SK-N-SH (cell line): ENCODE measurements around the gene KYNU. TPM values are rescaled to one million over a fixed set of nuclear protein-coding genes. Genes with fewer than 3 reads are reported as not detected.
"Not testable (repeated sequence)": the region's sequence is repeated elsewhere in the genome, so short reads cannot be mapped to it uniquely, and the experiment has no call there.

Experiments
- CTCF ChIA-PET: fragments of 300-600, 350-600 bp; formaldehyde crosslinking; extraction: SDS; loops from one replicate; lab custom pipeline; 2021; lab: Yijun Ruan, JAX
- POLR2A ChIA-PET: fragments of 350-600 bp; sonication (Branson Sonifier 250); formaldehyde crosslinking; extraction: SDS; loops from one replicate; lab custom pipeline; 2020; ENCODE audit warnings: antibody characterized with exemption, inconsistent platforms; lab: Yijun Ruan, JAX
- DNase-seq: peaks from one replicate; pipeline ENCODE4 v3.0.0; 2012
- H2AFZ ChIP-seq: fragments of 200-600 bp; sonication (generic); 2 replicates; pipeline ENCODE4 v1.8.1; 2016; ENCODE audit warnings: antibody characterized with exemption, mild to moderate bottlenecking, low read depth
- H3F3A ChIP-seq: fragments of 200-600 bp; sonication (generic); replicated peaks from 2 replicates; pipeline ENCODE3; 2016; ENCODE audit warnings: antibody characterized with exemption, mild to moderate bottlenecking; ENCODE audit not compliant: insufficient read depth
- H3K27ac ChIP-seq, 2 experiments: fragments of 200-500 bp in 1 of 2; fragments of 200-600 bp in 1 of 2; sonication (Bioruptor generic) in 1 of 2; sonication (generic), shearing (Covaris generic) in 1 of 2; 2 replicates each; pipeline versions ENCODE4 v1.5.1 to v1.6.1; 2014 to 2016; ENCODE audit warnings: low read depth in 2 of 2, inconsistent platforms in 1 of 2, low read length in 1 of 2, mild to moderate bottlenecking in 1 of 2, mixed read lengths in 1 of 2
- H3K27me3 ChIP-seq: fragments of 200-600 bp; sonication (generic), shearing (Covaris generic); 2 replicates; pipeline ENCODE4 v1.6.1; 2016; ENCODE audit warnings: mixed run types; ENCODE audit not compliant: insufficient read depth
- H3K36me3 ChIP-seq, 2 experiments: fragments of 200-500 bp in 1 of 2; fragments of 200-600 bp in 1 of 2; sonication (Bioruptor generic) in 1 of 2; sonication (generic) in 1 of 2; replicated peaks in 1 of 2; 2 replicates each; pipeline versions ENCODE3 to v1.5.1; 2014 to 2016; ENCODE audit warnings: low read length in 1 of 2, mild to moderate bottlenecking in 1 of 2; ENCODE audit not compliant: insufficient read depth in 2 of 2, control insufficient read depth in 1 of 2
- H3K4me1 ChIP-seq, 2 experiments: fragments of 200-500 bp in 1 of 2; fragments of 200-600 bp in 1 of 2; sonication (Bioruptor generic) in 1 of 2; sonication (generic), shearing (Covaris generic) in 1 of 2; 2 replicates each; pipeline versions ENCODE4 v1.5.1 to v1.6.1; 2014 to 2016; ENCODE audit warnings: low read depth in 1 of 2, low read length in 1 of 2, mixed run types in 1 of 2; ENCODE audit not compliant: insufficient read depth in 2 of 2, control insufficient read depth in 1 of 2
- H3K4me2 ChIP-seq: fragments of 200-600 bp; sonication (generic), shearing (Covaris generic); 2 replicates; pipeline ENCODE4 v1.6.1; 2017; ENCODE audit warnings: mixed run types
- H3K4me3 ChIP-seq, 2 experiments: fragments of 200-500 bp in 1 of 2; fragments of 200-600 bp in 1 of 2; sonication (Bioruptor generic) in 1 of 2; sonication (generic), shearing (Covaris generic) in 1 of 2; 2 replicates each; pipeline versions ENCODE4 v1.5.1 to v1.8.1; 2014 to 2016; ENCODE audit warnings: low read depth in 2 of 2, inconsistent platforms in 1 of 2, low read length in 1 of 2, mild to moderate bottlenecking in 1 of 2, mixed read lengths in 1 of 2, moderate library complexity in 1 of 2
- H3K79me2 ChIP-seq: fragments of 200-600 bp; sonication (generic); 2 replicates; pipeline ENCODE4 v1.8.1; 2017; ENCODE audit warnings: mild to moderate bottlenecking; ENCODE audit not compliant: insufficient read depth
- H3K9ac ChIP-seq: fragments of 200-600 bp; sonication (generic); 2 replicates; pipeline ENCODE4 v1.6.1; 2017; ENCODE audit warnings: mixed run types
- H3K9me2 ChIP-seq: fragments of 200-600 bp; sonication (generic); 2 replicates; pipeline ENCODE4 v1.6.1; 2017; ENCODE audit warnings: mixed run types
- H3K9me3 ChIP-seq: fragments of 200-600 bp; sonication (generic); 2 replicates; pipeline ENCODE4 v1.6.1; 2017; ENCODE audit warnings: mixed run types, mild to moderate bottlenecking, moderate library complexity
- H4K20me1 ChIP-seq: fragments of 200-600 bp; sonication (generic); 2 replicates; pipeline ENCODE4 v1.6.1; 2017; ENCODE audit warnings: mild to moderate bottlenecking, mixed run types; ENCODE audit not compliant: insufficient read depth
- CHD2 ChIP-seq: fragments of 150-350 bp; IDR thresholded peaks from 2 replicates; pipeline ENCODE4 v1.6.1; 2018; ENCODE audit warnings: low read length; ENCODE audit not compliant: partially characterized antibody
- EP300 ChIP-seq, 2 experiments: IDR thresholded peaks; 2 replicates each; pipeline versions ENCODE4 v1.4.0 to v1.6.1; 2012; ENCODE audit warnings: borderline replicate concordance in 1 of 2, low read depth in 1 of 2, low read length in 1 of 2
- GABPA ChIP-seq: IDR thresholded peaks from 2 replicates; pipeline ENCODE4 v1.4.0; 2012; ENCODE audit warnings: low read depth, mild to moderate bottlenecking
- MXI1 ChIP-seq: IDR thresholded peaks from 2 replicates; pipeline ENCODE4 v1.6.1; 2012; ENCODE audit warnings: mild to moderate bottlenecking, low read depth, low read length, improper control_type of control experiment
- NFIC ChIP-seq: IDR thresholded peaks from 2 replicates; pipeline ENCODE4 v1.4.0; 2012; ENCODE audit warnings: borderline replicate concordance
- RCOR1 ChIP-seq: fragments of 150-350 bp; IDR thresholded peaks from 2 replicates; pipeline ENCODE4 v1.6.1; 2017; ENCODE audit warnings: antibody characterized with exemption, low read length
- RFX5 ChIP-seq: IDR thresholded peaks from 2 replicates; pipeline ENCODE4 v1.6.1; 2012; ENCODE audit warnings: mild to moderate bottlenecking, improper control_type of control experiment, low read length
- TAF1 ChIP-seq: IDR thresholded peaks from 2 replicates; pipeline ENCODE4 v1.6.1; 2012; ENCODE audit warnings: low read depth, mild to moderate bottlenecking, low read length, moderate library complexity, borderline replicate concordance
- YY1 ChIP-seq: IDR thresholded peaks from 2 replicates; pipeline ENCODE4 v1.4.0; 2012; ENCODE audit warnings: low read depth, mild to moderate bottlenecking
- WGBS: methylation state at CpG from one replicate; pipeline ENCODE4 v1.1.6; 2017; ENCODE audit warnings: low lambda C conversion rate; 5-methylcytosine and 5-hydroxymethylcytosine counted together
- polyA plus RNA-seq, 3 experiments: library from polyadenylated mRNA; depleted of rRNA; stranded (reverse); fragments of >200 nt; gene quantifications; 2 replicates each; pipeline ENCODE4 v1.2.3, GENCODE V29; 2012
- TF ChIP-seq, protein P1 (sequence below): IDR thresholded peaks from 2 replicates; pipeline ENCODE4 v1.6.1; 2012; ENCODE audit warnings: mild to moderate bottlenecking, low read depth, low read length, moderate library complexity

Gene KYNU
- polyA plus RNA-seq, 1 of the 3 experiments (the other 2 are of a cell fraction) = not detected

DNA sequence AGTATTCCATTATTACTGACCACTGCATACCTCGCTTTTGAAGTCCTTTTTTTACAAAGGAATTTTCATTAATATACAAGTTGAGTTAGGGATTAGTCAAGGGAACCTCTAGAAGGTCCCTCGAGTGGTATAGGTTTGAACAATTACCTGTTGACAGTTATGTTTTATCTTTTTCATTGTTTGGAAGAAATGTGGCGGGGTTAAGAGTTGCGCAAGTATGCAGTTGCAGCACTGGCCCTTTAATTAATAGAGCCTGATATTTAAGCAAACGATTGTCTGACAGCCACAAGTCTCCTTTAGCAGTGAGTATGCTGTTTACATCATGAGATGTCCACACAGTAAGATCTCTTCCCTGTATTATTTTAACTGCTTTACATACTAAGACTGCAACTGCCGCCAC lies 24.3 kb downstream of the KYNU start:
- TF ChIP-seq YY1 (no peak), NFIC (no peak), EP300 (IDR thresholded peaks at IDR 0.05; ENCODE audit: borderline replicate concordance in 1 of 2, low read depth in 1 of 2, low read length in 1 of 2) (no peak), CHD2 (no peak), MXI1 (no peak), RFX5 (no peak), TAF1 (no peak), RCOR1 (no peak), GABPA (no peak)
- TF ChIP-seq, protein P1, sequence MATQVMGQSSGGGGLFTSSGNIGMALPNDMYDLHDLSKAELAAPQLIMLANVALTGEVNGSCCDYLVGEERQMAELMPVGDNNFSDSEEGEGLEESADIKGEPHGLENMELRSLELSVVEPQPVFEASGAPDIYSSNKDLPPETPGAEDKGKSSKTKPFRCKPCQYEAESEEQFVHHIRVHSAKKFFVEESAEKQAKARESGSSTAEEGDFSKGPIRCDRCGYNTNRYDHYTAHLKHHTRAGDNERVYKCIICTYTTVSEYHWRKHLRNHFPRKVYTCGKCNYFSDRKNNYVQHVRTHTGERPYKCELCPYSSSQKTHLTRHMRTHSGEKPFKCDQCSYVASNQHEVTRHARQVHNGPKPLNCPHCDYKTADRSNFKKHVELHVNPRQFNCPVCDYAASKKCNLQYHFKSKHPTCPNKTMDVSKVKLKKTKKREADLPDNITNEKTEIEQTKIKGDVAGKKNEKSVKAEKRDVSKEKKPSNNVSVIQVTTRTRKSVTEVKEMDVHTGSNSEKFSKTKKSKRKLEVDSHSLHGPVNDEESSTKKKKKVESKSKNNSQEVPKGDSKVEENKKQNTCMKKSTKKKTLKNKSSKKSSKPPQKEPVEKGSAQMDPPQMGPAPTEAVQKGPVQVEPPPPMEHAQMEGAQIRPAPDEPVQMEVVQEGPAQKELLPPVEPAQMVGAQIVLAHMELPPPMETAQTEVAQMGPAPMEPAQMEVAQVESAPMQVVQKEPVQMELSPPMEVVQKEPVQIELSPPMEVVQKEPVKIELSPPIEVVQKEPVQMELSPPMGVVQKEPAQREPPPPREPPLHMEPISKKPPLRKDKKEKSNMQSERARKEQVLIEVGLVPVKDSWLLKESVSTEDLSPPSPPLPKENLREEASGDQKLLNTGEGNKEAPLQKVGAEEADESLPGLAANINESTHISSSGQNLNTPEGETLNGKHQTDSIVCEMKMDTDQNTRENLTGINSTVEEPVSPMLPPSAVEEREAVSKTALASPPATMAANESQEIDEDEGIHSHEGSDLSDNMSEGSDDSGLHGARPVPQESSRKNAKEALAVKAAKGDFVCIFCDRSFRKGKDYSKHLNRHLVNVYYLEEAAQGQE = no peak
- H3K27me3 ChIP-seq = no peaks in the 10 kb centered on the region
- DNase-seq = no peak
- no peaks in the 10 kb centered on the region for H4K20me1 ChIP-seq
- no peak overlapping the region for H3K4me3 ChIP-seq
- CTCF ChIA-PET = no interaction called here
- H3K79me2 ChIP-seq = no peaks in the 10 kb centered on the region
- 49% methylated on average over 6 of the region's 6 CpGs for WGBS
- POLR2A ChIA-PET = no interaction called here
- H3K36me3 ChIP-seq = no peaks in the 10 kb centered on the region
- H3K27ac ChIP-seq = no peak overlapping the region
- H3K9ac ChIP-seq = no peak overlapping the region
- no peak overlapping the region for H3K4me2 ChIP-seq
- H2AFZ ChIP-seq = no peak overlapping the region
- no peaks in the 10 kb centered on the region for H3K4me1 ChIP-seq
- no peaks in the 10 kb centered on the region for H3K9me2 ChIP-seq
- H3K9me3 ChIP-seq = no peaks in the 10 kb centered on the region
- H3F3A ChIP-seq = no peaks in the 10 kb centered on the region

DNA sequence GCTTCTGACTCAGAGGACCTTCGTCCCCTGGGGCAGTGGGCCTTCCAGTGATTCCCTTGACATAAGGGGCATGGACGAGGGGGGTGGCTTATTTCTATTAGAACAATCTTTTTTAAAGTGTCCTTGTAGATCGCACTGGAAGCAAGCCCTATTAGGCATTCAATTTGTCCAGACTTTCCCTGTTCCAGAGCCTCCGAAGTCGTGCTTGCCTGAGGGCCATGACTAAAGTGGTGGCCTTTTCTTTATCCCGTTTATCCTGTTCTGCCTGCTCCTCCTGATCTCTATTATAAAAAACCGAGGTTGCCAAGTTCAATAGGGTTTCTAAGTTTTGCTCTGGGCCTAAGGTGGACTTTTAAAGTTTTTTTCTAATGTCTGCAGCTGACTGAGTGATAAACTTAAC lies 26.3 kb downstream of the KYNU start:
- POLR2A ChIA-PET, H3K4me3 ChIP-seq, H3K27ac ChIP-seq, H3K4me1 ChIP-seq, H3K36me3 ChIP-seq, H3K79me2 ChIP-seq, H3K9me2 ChIP-seq, H3K4me2 ChIP-seq, H3K9me3 ChIP-seq, DNase-seq, H3K27me3 ChIP-seq, H4K20me1 ChIP-seq, CTCF ChIA-PET, H3F3A ChIP-seq, H2AFZ ChIP-seq, H3K9ac ChIP-seq: not testable (repeated sequence)
- WGBS = 35% methylated on average over 6 of the region's 7 CpGs
